NCI-H146 treated with DMSO at 0.1 percent for 48 hours (cell line): ENCODE data around the gene PLN.

Source experiments
- DNase-seq: peaks from one replicate; lab custom pipeline; 2025; ENCODE audit not compliant: unreplicated experiment; lab: John Stamatoyannopoulos, UW

PLN gene

DNA sequence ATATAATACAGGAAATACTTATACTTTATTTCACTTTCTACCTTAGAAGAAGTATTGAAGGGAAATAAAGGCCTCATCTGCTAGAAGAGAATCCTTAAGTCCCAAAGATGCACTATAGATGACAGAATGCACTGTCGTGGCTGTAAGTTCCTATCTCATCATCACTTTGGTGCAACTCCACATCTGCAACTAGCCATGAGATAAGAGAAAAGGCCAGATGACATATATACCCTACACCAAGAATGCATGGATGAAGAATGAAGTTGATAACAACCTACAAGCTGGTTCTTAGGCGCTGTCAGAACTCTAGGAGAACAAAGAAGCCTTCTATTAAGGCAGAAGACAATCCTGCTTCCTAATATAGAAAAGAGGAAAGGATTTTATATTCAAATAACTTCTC is 11.6 kb upstream of the PLN start:
- DNase-seq: no peak

- DNase-seq: no peak
Observed at GRCh38 chr6:118537574-118537973, 10.5 kb upstream of the PLN start.

- DNase-seq: no peak
Observed at GRCh38 chr6:118542184-118542952, 5.7 kb upstream of the PLN start.

- no peak for DNase-seq
Observed at GRCh38 chr6:118544105-118544504, 4.0 kb upstream of the PLN start.

DNA sequence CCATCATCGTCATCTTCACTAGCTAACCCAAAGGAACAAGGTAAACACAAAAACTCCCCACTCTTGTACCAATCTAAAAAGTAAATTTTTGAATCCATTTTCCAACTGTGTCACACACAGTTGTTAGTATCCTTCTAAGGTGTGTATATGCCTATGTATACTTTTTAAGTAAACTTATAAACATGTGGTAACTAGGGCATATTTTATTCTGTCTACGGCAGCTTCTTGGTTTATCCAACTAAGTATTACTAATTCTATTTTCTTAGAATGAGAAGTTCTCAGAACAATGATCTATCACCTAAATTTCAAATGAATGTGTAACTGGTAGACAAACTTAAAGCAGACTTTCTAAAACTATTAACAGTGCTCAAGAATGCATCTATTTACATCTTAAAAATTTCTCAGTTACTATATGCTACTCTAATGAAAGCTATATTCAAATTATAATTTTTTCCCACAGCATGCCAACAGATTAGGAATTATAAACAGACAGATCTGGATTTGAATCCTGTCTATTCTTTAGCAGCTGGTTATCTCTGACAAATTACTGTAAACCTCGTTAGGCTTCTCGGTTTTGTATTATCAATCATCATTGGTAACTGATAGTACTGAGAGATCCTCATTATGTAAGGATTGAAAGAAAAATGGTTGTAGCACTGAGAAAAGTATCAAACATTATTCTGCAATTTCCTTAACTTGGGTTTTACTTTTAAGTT is 1.8 kb upstream of the PLN start:
- DNase-seq: no peak

GRCh38 chr6:118546880-118547218 is 1.2 kb upstream of the PLN start:
- no peak for DNase-seq

GRCh38 chr6:118548613-118549012 is 517 bp downstream of the PLN start:
- DNase-seq: no peak

GRCh38 chr6:118551063-118552053 is 3.3 kb downstream of the PLN start:
- peak; percentile 34 for DNase-seq

DNA sequence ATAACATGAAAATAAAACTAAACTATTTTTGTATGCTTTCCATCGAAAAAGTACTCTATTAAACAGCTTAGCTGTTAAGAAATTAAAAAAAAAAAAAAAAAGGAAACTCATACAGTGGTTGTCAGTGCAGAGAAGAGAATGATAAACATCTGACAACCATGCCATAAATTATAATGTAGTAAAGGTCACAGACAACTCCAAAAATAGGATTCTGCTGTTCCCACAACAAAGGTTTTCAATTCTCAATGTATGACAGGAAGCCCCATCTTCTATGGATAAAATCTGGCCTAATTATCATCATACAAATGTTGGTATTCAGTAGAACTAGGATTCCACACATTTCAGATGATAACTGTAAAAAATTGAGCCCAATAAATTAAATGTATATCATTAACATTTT is 5.0 kb downstream of the PLN start:
- DNase-seq: no peak

- DNase-seq: no peak
Observed at GRCh38 chr6:118554698-118555097, 6.6 kb downstream of the PLN start.

DNA sequence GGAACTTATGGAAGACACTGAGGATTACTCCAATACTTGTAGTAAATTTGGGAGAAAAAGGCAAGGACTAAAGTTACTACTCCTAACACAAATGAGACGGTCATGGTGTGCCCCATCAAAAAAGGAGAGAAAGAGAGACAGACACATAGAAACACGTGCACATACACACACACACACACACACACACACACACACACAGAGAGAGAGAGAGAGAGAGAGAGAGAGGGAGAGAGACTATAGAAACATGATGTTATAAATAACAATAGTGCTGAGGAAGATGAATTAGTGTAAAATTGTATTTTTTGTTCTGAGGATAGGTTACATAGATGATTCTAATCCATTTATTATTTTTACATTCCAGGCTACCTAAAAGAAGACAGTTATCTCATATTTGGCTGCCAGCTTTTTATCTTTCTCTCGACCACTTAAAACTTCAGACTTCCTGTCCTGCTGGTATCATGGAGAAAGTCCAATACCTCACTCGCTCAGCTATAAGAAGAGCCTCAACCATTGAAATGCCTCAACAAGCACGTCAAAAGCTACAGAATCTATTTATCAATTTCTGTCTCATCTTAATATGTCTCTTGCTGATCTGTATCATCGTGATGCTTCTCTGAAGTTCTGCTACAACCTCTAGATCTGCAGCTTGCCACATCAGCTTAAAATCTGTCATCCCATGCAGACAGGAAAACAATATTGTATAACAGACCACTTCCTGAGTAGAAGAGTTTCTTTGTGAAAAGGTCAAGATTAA is 10.5 kb downstream of the PLN start:
- DNase-seq: no peak

- DNase-seq: no peak
Observed at GRCh38 chr6:118559659-118560058, 11.6 kb downstream of the PLN start.

DNA sequence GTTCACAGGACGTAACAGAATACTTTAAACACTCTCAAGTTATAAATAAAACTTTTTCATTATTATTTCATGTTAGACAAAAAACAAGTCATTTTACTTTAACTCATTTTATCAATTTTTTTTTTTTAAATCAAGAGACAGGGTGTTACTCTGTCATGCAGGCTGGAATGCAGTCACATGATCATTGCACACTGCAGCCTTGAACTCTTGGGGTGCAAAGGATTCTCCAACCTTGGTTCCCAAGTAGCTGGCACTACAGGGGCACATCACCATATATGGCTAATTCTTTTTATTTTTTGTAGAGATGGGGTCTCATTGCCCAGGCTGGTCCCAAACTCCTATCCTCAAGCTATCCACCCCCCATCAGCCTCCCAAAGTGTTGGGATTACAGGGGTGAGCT is 14.2 kb downstream of the PLN start:
- no peak for DNase-seq

DNA sequence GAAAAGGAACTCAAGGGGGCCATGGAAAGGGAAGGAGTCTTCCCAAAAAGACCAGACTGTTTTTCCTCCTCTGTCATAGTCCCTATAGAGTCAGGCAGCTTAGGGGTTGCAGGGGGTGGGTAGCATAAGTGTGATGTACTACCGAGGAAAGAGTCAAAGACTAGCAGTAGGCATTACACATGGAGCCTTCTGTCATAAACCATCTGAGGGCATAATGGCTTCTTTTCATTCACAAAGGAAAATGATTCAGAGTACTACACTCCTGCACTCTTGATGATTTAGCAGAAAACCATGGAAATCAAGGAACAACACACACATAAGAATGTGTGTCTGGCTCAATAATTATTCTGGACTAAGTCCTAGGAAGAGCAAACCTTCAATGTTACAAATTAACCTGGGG is 14.9 kb downstream of the PLN start:
- DNase-seq: no peak

GRCh38 chr6:118565311-118565960 is 17.3 kb downstream of the PLN start:
- DNase-seq: peak; percentile 6

GRCh38 chr6:118567974-118568373 is 19.9 kb downstream of the PLN start:
- no peak for DNase-seq

GRCh38 chr6:118569498-118569897 is 21.4 kb downstream of the PLN start:
- no peak for DNase-seq

DNA sequence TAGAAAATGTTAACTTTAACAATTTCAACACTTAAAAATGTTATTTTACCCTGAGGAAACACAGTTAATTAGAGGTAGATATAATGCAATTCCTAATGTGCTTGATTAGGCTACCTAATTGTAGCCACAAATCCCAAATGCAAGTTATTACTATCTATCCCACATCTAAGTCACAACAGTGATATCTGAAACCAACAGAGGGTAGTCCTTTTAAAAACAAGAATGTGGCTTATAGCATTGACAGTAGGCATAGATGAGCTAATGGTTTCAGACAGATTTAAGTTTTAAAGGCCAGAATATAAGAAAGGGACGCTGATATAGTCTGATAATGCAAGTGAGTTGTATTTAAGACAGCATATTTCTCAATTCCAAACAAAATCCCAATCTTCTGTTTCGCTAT is 23.0 kb downstream of the PLN start:
- no peak for DNase-seq

DNA sequence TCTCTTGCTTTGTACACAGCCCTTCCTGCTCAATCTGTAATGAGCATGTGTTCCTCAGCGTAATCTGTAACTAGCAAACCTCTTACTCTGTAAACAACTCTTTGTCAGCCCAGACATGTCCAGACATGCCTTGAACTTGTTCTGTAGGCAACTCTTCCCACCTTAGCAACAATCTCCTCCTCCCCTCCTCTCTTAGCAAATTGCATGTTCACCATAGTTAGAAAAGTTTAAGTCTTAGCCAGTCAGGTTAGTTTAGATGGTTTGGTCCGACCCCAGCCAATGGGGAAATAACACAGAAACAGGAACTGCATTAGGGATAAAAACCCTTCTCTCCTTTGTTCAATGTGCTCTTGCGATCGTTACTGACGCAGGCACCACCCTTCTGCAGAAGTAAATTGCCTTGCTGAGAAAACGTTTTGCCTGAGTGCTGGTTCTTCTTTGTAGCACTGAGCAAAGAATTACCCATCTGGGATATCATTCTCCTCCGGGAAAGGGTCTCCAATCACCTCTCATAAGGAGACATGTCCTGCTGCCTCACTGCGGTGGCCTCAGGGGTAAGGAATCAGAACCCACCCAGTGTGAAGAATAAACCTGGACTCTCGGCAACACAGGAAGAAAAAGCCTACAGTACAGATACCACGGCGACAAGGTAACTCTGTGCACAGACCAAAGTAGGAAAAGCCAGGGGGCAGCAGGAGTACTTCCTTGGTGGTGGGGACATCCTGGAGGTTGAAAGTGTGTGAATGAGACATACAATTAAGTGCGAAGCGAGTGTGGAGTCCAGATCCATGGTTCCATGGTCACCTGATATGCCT is 26.2 kb downstream of the PLN start:
- DNase-seq: no peak

DNA sequence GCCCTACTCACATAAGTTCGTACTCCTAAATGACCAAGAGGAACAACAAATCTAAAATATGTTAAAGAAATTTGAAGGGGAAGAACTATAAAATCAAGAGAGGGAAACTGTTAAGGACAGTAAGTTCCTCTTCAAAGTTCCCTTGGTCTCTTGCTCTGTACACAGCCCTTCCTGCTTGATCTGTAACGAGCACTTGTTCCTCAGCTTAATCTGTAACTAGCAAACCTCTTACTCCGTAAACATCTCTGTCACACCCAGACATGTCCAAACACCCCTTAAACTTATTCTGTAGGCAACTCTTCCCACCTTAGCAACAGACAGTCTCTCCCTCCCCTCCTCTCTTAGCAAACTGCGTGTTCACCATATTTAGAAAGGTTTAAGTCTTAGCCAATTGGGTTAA is 29.9 kb downstream of the PLN start:
- no peak for DNase-seq
